Prostate gland (tissue), 2 donors: ENCODE data around the gene STEAP3.

ENCODE experiments used
- POLR2AphosphoS5 ChIP-seq: sonication (generic); formaldehyde crosslinking; IDR thresholded peaks from one replicate; pipeline ENCODE4 v1.6.1; 2017; ENCODE audit warnings: antibody characterized with exemption
- TF ChIP-seq, protein P1 (sequence below), 4 experiments: fragments of 200-600 bp in 2 of 4; fragments of 450-650 bp in 2 of 4; sonication (generic) in 2 of 4; IDR thresholded peaks; 1 replicate in 3 of 4; 2 replicates in 1 of 4; pipeline ENCODE4 v1.5.1; 2016 to 2019; ENCODE audit warnings: antibody characterized with exemption in 4 of 4, mild to moderate bottlenecking in 2 of 4, moderate library complexity in 2 of 4

DNA sequence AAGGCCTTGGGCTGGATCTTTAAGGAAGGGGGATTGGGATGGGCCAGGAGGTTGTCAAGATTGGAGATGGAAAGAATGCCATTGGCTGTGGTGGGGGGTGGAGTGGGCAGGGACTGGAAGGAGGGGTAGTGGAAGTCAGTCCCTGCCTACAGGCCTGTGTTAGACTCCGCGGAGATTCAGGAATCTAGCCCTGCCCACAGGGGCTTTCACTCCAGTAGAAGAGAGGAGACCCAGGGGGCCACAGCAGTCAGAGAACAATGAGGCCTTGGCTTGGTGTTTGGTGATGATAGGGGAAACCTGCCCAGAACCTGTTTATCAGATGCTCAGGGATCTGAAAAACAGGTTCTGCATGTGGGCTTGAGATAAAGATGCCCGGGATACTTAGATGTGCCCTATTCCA is 6.1 kb downstream of the STEAP3 start:
- TF ChIP-seq, protein P1, sequence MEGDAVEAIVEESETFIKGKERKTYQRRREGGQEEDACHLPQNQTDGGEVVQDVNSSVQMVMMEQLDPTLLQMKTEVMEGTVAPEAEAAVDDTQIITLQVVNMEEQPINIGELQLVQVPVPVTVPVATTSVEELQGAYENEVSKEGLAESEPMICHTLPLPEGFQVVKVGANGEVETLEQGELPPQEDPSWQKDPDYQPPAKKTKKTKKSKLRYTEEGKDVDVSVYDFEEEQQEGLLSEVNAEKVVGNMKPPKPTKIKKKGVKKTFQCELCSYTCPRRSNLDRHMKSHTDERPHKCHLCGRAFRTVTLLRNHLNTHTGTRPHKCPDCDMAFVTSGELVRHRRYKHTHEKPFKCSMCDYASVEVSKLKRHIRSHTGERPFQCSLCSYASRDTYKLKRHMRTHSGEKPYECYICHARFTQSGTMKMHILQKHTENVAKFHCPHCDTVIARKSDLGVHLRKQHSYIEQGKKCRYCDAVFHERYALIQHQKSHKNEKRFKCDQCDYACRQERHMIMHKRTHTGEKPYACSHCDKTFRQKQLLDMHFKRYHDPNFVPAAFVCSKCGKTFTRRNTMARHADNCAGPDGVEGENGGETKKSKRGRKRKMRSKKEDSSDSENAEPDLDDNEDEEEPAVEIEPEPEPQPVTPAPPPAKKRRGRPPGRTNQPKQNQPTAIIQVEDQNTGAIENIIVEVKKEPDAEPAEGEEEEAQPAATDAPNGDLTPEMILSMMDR (IDR thresholded peaks at IDR 0.05), result no peak
- no peak for TF ChIP-seq POLR2AphosphoS5
